ENCODE measurements around the gene CNTFR.

Gene CNTFR

GRCh38 chr9:34611811-34612787, 22.6 kb upstream of the CNTFR start, which contains the start of gene RPP25L:
Gene RPP25L, minus strand, starts transcription at chr9:34612097. Its CDS starts 801 bp downstream, at chr9:34611296.
- H3K4me1 ChIP-seq (ENCODE audit: insufficient read depth, low read length), result peaks cover 6% of the 10 kb centered on the region; the same call in 1 of the 2 replicates
- peak within 1 kb of the TSS; percentile 67 for H3K27ac ChIP-seq (ENCODE audit: low read length)
- H3K36me3 ChIP-seq (ENCODE audit: insufficient read depth, low read depth, low read length), result no peaks in the 10 kb centered on the region
- H3K9ac ChIP-seq (ENCODE audit: low read depth, low read length), result peak within 1 kb of the TSS; percentile 99
- peak within 1 kb of the TSS; percentile 97 for H3K4me3 ChIP-seq (ENCODE audit: low read length)
- peaks cover 4% of the 10 kb centered on the region; the same call in 1 of the 2 replicates for H3K27me3 ChIP-seq (ENCODE audit: insufficient read depth, low read length)
- no peaks in the 10 kb centered on the region for H3K9me3 ChIP-seq (ENCODE audit: insufficient read depth, low read depth, low read length)

- Histone ChIP-seq H3K4me1 (ENCODE audit: insufficient read depth, low read length) (peaks cover 6% of the 10 kb centered on the region; the same call in 1 of the 2 replicates), H3K27ac (ENCODE audit: low read length) (peak overlapping the region; percentile 67), H3K9ac (ENCODE audit: low read depth, low read length) (peak overlapping the region; percentile 99), H3K4me3 (ENCODE audit: low read length) (peak overlapping the region; percentile 97), H3K9me3 (ENCODE audit: insufficient read depth, low read depth, low read length) (no peaks in the 10 kb centered on the region), H3K27me3 (ENCODE audit: insufficient read depth, low read length) (peaks cover 4% of the 10 kb centered on the region), H3K36me3 (ENCODE audit: insufficient read depth, low read depth, low read length) (no peaks in the 10 kb centered on the region)
These were observed 21.8 kb upstream of the CNTFR start for GRCh38 chr9:34611251-34611810.

GRCh38 chr9:34610434-34611206, 21.1 kb upstream of the CNTFR start:
- Histone ChIP-seq H3K9ac (ENCODE audit: low read depth, low read length) (peak overlapping the region; percentile 99; the same call in 1 of the 2 replicates), H3K27ac (ENCODE audit: low read length) (no peak overlapping the region), H3K27me3 (ENCODE audit: insufficient read depth, low read length) (peaks cover 10% of the 10 kb centered on the region), H3K36me3 (ENCODE audit: insufficient read depth, low read depth, low read length) (no peaks in the 10 kb centered on the region), H3K4me1 (ENCODE audit: insufficient read depth, low read length) (peaks cover 6% of the 10 kb centered on the region; the same call in 1 of the 2 replicates), H3K4me3 (ENCODE audit: low read length) (peak overlapping the region; percentile 97), H3K9me3 (ENCODE audit: insufficient read depth, low read depth, low read length) (no peaks in the 10 kb centered on the region)

- no peaks in the 10 kb centered on the region for H3K36me3 ChIP-seq (ENCODE audit: insufficient read depth, low read depth, low read length)
- no peak overlapping the region for H3K27ac ChIP-seq (ENCODE audit: low read length)
- peaks cover 17% of the 10 kb centered on the region for H3K27me3 ChIP-seq (ENCODE audit: insufficient read depth, low read length)
- H3K9ac ChIP-seq (ENCODE audit: low read depth, low read length), result no peak overlapping the region
- H3K4me1 ChIP-seq (ENCODE audit: insufficient read depth, low read length), result peaks cover 6% of the 10 kb centered on the region; the same call in 1 of the 2 replicates
- no peaks in the 10 kb centered on the region for H3K9me3 ChIP-seq (ENCODE audit: insufficient read depth, low read depth, low read length)
- H3K4me3 ChIP-seq (ENCODE audit: low read length), result no peak overlapping the region
These were observed 17.8 kb upstream of the CNTFR start for GRCh38 chr9:34607331-34607730.

- peaks cover 17% of the 10 kb centered on the region for H3K27me3 ChIP-seq (ENCODE audit: insufficient read depth, low read length)
- no peak overlapping the region for H3K4me3 ChIP-seq (ENCODE audit: low read length)
- no peaks in the 10 kb centered on the region for H3K9me3 ChIP-seq (ENCODE audit: insufficient read depth, low read depth, low read length)
- H3K36me3 ChIP-seq (ENCODE audit: insufficient read depth, low read depth, low read length), result no peaks in the 10 kb centered on the region
- no peak overlapping the region for H3K9ac ChIP-seq (ENCODE audit: low read depth, low read length)
- no peak overlapping the region for H3K27ac ChIP-seq (ENCODE audit: low read length)
- H3K4me1 ChIP-seq (ENCODE audit: insufficient read depth, low read length), result peaks cover 6% of the 10 kb centered on the region; the same call in 1 of the 2 replicates
These were observed 17.4 kb upstream of the CNTFR start for GRCh38 chr9:34606905-34607304.

- peaks cover 3% of the 10 kb centered on the region; the same call in 1 of the 2 replicates for H3K4me1 ChIP-seq (ENCODE audit: insufficient read depth, low read length)
- H3K9ac ChIP-seq (ENCODE audit: low read depth, low read length), result no peak overlapping the region
- no peaks in the 10 kb centered on the region for H3K36me3 ChIP-seq (ENCODE audit: insufficient read depth, low read depth, low read length)
- no peaks in the 10 kb centered on the region for H3K9me3 ChIP-seq (ENCODE audit: insufficient read depth, low read depth, low read length)
- peaks cover 17% of the 10 kb centered on the region for H3K27me3 ChIP-seq (ENCODE audit: insufficient read depth, low read length)
- H3K4me3 ChIP-seq (ENCODE audit: low read length), result no peak overlapping the region
- H3K27ac ChIP-seq (ENCODE audit: low read length), result no peak overlapping the region
These were observed 16.7 kb upstream of the CNTFR start for GRCh38 chr9:34606190-34606589.

GRCh38 chr9:34603610-34604231, 14.2 kb upstream of the CNTFR start:
- no peak overlapping the region for H3K27ac ChIP-seq (ENCODE audit: low read length)
- H3K9ac ChIP-seq (ENCODE audit: low read depth, low read length), result no peak overlapping the region
- no peaks in the 10 kb centered on the region for H3K4me1 ChIP-seq (ENCODE audit: insufficient read depth, low read length)
- no peaks in the 10 kb centered on the region for H3K36me3 ChIP-seq (ENCODE audit: insufficient read depth, low read depth, low read length)
- H3K27me3 ChIP-seq (ENCODE audit: insufficient read depth, low read length), result peaks cover 17% of the 10 kb centered on the region
- no peaks in the 10 kb centered on the region for H3K9me3 ChIP-seq (ENCODE audit: insufficient read depth, low read depth, low read length)
- H3K4me3 ChIP-seq (ENCODE audit: low read length), result no peak overlapping the region

- H3K27ac ChIP-seq (ENCODE audit: low read length), result no peak overlapping the region
- H3K9ac ChIP-seq (ENCODE audit: low read depth, low read length), result no peak overlapping the region
- H3K4me1 ChIP-seq (ENCODE audit: insufficient read depth, low read length), result no peaks in the 10 kb centered on the region
- no peaks in the 10 kb centered on the region for H3K36me3 ChIP-seq (ENCODE audit: insufficient read depth, low read depth, low read length)
- no peak overlapping the region for H3K4me3 ChIP-seq (ENCODE audit: low read length)
- peaks cover 17% of the 10 kb centered on the region for H3K27me3 ChIP-seq (ENCODE audit: insufficient read depth, low read length)
- no peaks in the 10 kb centered on the region for H3K9me3 ChIP-seq (ENCODE audit: insufficient read depth, low read depth, low read length)
These were observed 12.5 kb upstream of the CNTFR start for GRCh38 chr9:34601937-34602573.

- H3K27ac ChIP-seq (ENCODE audit: low read length), result no peak overlapping the region
- H3K4me3 ChIP-seq (ENCODE audit: low read length), result no peak overlapping the region
- H3K27me3 ChIP-seq (ENCODE audit: insufficient read depth, low read length), result peaks cover 13% of the 10 kb centered on the region
- H3K9me3 ChIP-seq (ENCODE audit: insufficient read depth, low read depth, low read length), result no peaks in the 10 kb centered on the region
- no peak overlapping the region for H3K9ac ChIP-seq (ENCODE audit: low read depth, low read length)
- H3K4me1 ChIP-seq (ENCODE audit: insufficient read depth, low read length), result no peaks in the 10 kb centered on the region
- no peaks in the 10 kb centered on the region for H3K36me3 ChIP-seq (ENCODE audit: insufficient read depth, low read depth, low read length)
These were observed 11.4 kb upstream of the CNTFR start for GRCh38 chr9:34600908-34601307.

- Histone ChIP-seq H3K4me3 (ENCODE audit: low read length) (no peak overlapping the region), H3K9ac (ENCODE audit: low read depth, low read length) (no peak overlapping the region), H3K4me1 (ENCODE audit: insufficient read depth, low read length) (no peaks in the 10 kb centered on the region), H3K27me3 (ENCODE audit: insufficient read depth, low read length) (peaks cover 8% of the 10 kb centered on the region; the same call in 1 of the 2 replicates), H3K9me3 (ENCODE audit: insufficient read depth, low read depth, low read length) (no peaks in the 10 kb centered on the region), H3K36me3 (ENCODE audit: insufficient read depth, low read depth, low read length) (no peaks in the 10 kb centered on the region), H3K27ac (ENCODE audit: low read length) (no peak overlapping the region)
These were observed 10.0 kb upstream of the CNTFR start for GRCh38 chr9:34599546-34599945.

Measured in iPS-20b (cell line).